Heart left ventricle (tissue), 13 donors: ENCODE measurements around the gene AVPR2.

Experiments
- CTCF ChIP-seq, 12 donors: fragments of 200-600 bp; sonication (generic) in 4 of 12; IDR thresholded peaks; one replicate each; pipeline versions ENCODE4 v1.5.0 to v1.8.0; 2018 to 2022; ENCODE audit warnings: antibody characterized with exemption in 12 of 12, mild to moderate bottlenecking in 5 of 12
- POLR2A ChIP-seq, 2 donors: fragments of 450-650 bp; IDR thresholded peaks; one replicate each; pipeline ENCODE4 v1.6.1; 2017; ENCODE audit warnings: antibody characterized with exemption in 2 of 2, mild to moderate bottlenecking in 2 of 2, moderate library complexity in 2 of 2
- donor health status: ischemic (EF 13 %, LVEDD 7.1; RV severe dilation, severe dysfunction).
- donor health status: DM: no; HTN: yes; CAD: no.
- donor health status: DM: no; HTN: no; CAD: no.
- donor health status: ischemic (EF 25% LVEDD 6.9; RV normal size, moderate dysfunction).
- donor health status: ischemic (EF 25% LVEDD 5.7; RV mildly dilated, moderate dysfunction).
- donor health status: ischemic (EF 35%, LVEDD 5.7; RV mildly dilated, moderate dysfunction).
- donor health status: nonischemic (EF 11% LVEDD 7.7; RV severe dilation, severe dysfunction).
- donor health status: DM: yes; HTN: yes; CAD: no.
- donor health status: PGD.
- donor health status: ischemic (EF 29% LVEDD 5.4; RV normal size, mild dysfunction).
- donor health status: nonischemic (EF 23%, LVEDD 6.1; RV moderate dilation, normal function).

DNA sequence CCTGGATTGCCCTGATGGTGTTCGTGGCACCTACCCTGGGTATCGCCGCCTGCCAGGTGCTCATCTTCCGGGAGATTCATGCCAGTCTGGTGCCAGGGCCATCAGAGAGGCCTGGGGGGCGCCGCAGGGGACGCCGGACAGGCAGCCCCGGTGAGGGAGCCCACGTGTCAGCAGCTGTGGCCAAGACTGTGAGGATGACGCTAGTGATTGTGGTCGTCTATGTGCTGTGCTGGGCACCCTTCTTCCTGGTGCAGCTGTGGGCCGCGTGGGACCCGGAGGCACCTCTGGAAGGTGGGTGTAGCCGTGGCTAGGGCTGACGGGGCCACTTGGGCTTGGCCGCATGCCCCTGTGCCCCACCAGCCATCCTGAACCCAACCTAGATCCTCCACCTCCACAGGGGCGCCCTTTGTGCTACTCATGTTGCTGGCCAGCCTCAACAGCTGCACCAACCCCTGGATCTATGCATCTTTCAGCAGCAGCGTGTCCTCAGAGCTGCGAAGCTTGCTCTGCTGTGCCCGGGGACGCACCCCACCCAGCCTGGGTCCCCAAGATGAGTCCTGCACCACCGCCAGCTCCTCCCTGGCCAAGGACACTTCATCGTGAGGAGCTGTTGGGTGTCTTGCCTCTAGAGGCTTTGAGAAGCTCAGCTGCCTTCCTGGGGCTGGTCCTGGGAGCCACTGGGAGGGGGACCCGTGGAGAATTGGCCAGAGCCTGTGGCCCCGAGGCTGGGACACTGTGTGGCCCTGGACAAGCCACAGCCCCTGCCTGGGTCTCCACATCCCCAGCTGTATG is 1.8 kb downstream of the AVPR2 start:
- TF ChIP-seq POLR2A (IDR thresholded peaks at IDR 0.05): no peak
- TF ChIP-seq CTCF (IDR thresholded peaks at IDR 0.05): no peak
